Placental epithelial cell (primary cell): ENCODE data around the gene NECTIN3. TPM values are rescaled to one million over a fixed set of nuclear protein-coding genes. Genes with fewer than 3 reads are reported as not detected.

ENCODE experiments used
- total RNA-seq: library from RNA; depleted of rRNA; stranded (reverse); fragments of >200 nt; gene quantifications from 2 replicates; pipeline ENCODE4 v1.2.3, GENCODE V29; 2012

The NECTIN3 gene, protein sequence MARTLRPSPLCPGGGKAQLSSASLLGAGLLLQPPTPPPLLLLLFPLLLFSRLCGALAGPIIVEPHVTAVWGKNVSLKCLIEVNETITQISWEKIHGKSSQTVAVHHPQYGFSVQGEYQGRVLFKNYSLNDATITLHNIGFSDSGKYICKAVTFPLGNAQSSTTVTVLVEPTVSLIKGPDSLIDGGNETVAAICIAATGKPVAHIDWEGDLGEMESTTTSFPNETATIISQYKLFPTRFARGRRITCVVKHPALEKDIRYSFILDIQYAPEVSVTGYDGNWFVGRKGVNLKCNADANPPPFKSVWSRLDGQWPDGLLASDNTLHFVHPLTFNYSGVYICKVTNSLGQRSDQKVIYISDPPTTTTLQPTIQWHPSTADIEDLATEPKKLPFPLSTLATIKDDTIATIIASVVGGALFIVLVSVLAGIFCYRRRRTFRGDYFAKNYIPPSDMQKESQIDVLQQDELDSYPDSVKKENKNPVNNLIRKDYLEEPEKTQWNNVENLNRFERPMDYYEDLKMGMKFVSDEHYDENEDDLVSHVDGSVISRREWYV
- total RNA-seq: 56.9 and 60.4 TPM in 2 replicates

DNA sequence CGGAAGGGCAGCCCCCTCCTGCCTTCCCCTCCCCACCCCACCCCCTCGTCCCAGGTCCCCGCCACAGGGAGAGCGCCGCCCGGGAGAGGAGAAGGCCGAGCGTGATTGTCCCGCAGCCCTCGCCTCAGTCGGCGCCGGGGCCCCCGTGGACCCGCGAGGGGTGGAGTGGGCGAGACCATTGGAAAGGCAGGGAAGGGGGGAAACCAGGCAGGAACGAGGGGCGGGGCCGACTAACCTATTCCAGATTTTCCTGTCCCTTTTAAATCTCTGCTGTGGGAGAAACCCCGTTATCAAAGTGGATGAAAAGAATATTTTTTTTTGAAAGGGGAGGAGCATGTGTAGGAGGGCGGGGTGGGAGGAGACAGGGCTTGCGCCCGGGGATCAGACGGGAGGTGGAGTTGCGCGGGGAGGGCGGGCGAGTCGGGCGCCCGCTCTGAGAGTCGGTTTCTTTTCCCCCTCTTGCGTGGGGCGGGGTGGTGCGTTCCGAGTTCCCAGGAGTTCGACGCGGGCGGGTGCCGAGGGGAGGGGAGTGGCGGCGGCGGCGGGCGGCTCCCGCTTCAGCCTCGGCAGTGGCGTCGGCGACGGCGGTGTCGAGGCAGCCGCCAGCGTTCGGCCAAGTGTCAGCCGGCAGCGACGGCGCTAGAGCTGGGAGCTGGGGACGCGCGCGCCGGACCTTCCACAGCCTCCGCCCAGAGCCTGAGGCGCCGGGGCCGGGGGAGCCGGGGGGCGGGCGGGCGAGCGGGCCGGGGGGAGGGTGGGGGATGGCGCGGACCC is at the start of gene NECTIN3:
TSS of gene NECTIN3 (plus strand) at position 560 of the 774 bp plus-strand sequence. CDS start at position 762, 202 bp downstream.

